AG09319 (cell line): ENCODE results near the gene HEATR5A.
"Not testable (repeated sequence)": the region's sequence is repeated elsewhere in the genome, so short reads cannot be mapped to it uniquely, and the experiment has no call there.

Source experiments
- DNase-seq: peaks from one replicate; pipeline ENCODE4 v3.0.0-alpha.2; 2010; ENCODE audit warnings: low read depth; ENCODE audit errors: extremely low read depth
- CTCF ChIP-seq: IDR thresholded peaks from 2 replicates; pipeline ENCODE4 v1.5.1; 2011; ENCODE audit warnings: low read depth, mild to moderate bottlenecking, inconsistent platforms, low read length, moderate library complexity

The HEATR5A gene

GRCh38 chr14:31320216-31320615 lies 100.1 kb downstream of the HEATR5A start:
- no peak for TF ChIP-seq CTCF
- DNase-seq = no peak

- no peak for DNase-seq
- TF ChIP-seq CTCF = no peak
Observed at GRCh38 chr14:31319701-31320100, 100.6 kb downstream of the HEATR5A start.

GRCh38 chr14:31312934-31313333 lies 107.4 kb downstream of the HEATR5A start:
- no peak for DNase-seq
- no peak for TF ChIP-seq CTCF

- not testable (repeated sequence) for DNase-seq
Observed at GRCh38 chr14:31312370-31312769, 108.0 kb downstream of the HEATR5A start.

- no peak for TF ChIP-seq CTCF
- no peak for DNase-seq
Observed at GRCh38 chr14:31307618-31308017, 112.7 kb downstream of the HEATR5A start.

GRCh38 chr14:31307198-31307597 lies 113.2 kb downstream of the HEATR5A start:
- no peak for DNase-seq
- TF ChIP-seq CTCF = no peak

GRCh38 chr14:31303654-31304053 lies 116.7 kb downstream of the HEATR5A start:
- no peak for DNase-seq
- TF ChIP-seq CTCF = no peak

GRCh38 chr14:31300883-31301282 lies 119.5 kb downstream of the HEATR5A start:
- no peak for TF ChIP-seq CTCF
- no peak for DNase-seq
